NCI-H82 treated with DMSO at 0.1 percent for 48 hours (cell line): ENCODE data around the gene MYCBP2.
"Not testable (repeated sequence)": the region's sequence is repeated elsewhere in the genome, so short reads cannot be mapped to it uniquely, and the experiment has no call there.

Experiments
- DNase-seq: peaks from one replicate; lab custom pipeline; 2025; ENCODE audit not compliant: unreplicated experiment; lab: John Stamatoyannopoulos, UW

Gene MYCBP2

DNA sequence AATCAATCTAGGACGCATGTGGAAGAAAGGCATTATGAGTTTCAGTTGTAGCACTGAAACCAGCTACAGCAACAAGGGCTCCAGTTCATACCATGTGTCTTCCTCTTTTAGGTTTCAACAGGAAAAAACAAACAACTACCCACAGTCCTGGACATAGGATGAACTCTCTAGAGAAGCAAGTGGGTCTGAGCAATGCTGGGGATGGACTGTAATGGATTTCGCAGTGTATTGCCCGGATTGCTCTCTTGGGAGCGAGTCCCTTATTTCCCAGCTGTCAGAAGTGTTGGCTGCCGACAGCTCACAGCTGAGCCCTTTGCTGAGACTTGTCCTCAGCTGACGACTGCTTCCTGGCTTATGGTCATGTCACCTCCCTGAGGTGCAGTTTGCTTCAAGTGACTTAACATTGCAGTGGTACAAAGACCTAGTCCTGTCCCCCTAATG lies 12.1 kb upstream of the MYCBP2 start:
- no peak for DNase-seq

DNA sequence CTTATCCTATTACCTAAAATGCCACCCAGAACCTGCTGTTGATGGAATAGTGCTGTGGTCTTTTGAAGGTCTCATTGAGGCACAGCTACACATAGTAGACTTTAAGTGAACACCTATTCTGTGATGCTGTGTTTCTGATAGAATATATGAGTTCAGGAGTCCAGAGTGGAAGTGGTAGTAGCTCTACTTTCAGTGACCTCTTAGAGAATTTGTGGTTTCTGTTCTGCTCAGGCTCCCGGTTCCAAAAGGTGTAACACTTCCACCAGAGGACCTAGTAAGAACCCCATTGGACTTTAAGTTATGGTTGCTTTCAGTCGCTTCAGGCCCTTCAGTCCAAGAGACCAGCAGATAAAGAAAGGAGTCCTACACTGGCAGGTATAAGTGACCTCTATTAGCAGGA lies 11.4 kb upstream of the MYCBP2 start:
- DNase-seq: no peak

DNA sequence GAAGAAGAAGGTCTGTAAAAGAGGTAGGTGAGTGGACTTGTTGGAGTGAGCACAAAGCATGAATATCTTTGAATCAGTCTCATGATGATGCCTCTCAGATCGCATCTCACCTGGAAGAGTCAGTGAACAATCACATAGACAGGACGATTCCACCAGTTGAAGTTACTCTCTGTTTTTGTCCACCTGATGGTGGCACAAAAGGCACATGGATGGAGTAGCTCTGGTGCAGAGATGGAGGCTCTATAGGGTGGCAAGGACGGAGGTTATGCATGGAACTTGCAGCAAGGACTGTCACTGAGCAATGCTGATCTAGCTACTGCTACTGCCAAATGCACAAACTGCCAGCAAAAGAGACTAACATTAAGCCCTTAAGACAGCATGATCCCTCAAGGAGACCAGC lies 10.3 kb upstream of the MYCBP2 start:
- DNase-seq: no peak

DNA sequence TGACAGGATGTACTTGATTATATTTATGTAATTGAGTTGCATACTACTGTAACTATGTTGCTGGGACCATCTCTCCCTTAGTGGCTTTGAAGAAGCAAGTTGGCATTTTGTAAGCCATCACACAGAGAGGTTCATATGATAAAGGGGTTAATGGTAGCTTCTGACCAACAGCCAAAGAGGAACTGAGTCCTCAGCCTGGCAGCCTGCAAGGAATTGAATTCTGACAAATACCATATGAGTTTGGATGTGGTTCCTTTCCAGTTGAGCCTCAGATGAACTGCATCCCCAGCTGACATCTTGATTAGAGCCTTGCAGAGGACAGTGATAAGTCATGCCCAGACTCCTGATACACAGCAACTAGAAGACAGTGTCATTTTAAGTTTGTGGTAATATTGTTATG lies 8.6 kb upstream of the MYCBP2 start:
- DNase-seq: no peak

DNA sequence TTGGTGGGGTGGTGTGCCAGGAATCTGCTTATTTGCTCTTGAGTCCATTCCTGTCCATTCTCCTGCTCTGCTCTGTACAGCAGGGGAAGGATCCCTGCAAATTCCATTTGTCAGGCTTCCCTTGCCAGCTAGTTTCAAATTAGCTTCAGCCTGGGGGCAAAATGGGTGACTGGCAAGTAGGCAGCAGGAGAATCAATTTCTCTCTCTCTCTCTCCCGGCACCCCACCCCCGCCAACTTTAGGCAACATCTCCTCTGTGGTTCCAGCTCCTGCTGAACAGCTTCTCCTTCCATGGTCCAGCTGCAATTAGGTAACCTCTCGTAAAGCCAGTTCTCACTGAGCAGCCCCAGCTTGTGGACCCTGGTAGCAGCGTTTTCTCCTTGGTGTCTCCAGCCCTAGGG lies 6.7 kb upstream of the MYCBP2 start:
- no peak for DNase-seq

DNA sequence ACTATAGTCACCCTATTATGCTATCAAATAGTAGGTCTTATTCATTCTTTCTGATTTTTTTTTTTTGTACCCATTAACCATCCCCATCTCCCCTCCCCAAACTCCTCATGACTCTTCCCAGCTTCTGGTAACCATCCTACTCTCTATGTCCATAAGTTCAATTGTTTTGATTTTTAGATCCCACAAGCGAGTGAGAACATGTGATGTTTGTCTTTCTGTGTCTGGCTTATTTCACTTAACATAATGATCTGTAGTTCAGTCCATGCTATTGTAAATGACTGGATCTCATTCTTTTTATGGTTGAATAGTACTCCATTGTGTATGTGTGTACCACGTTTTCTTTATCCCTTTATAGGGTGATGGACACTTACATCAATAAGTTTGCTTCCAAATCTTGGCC lies 4.5 kb upstream of the MYCBP2 start:
- no peak for DNase-seq

DNA sequence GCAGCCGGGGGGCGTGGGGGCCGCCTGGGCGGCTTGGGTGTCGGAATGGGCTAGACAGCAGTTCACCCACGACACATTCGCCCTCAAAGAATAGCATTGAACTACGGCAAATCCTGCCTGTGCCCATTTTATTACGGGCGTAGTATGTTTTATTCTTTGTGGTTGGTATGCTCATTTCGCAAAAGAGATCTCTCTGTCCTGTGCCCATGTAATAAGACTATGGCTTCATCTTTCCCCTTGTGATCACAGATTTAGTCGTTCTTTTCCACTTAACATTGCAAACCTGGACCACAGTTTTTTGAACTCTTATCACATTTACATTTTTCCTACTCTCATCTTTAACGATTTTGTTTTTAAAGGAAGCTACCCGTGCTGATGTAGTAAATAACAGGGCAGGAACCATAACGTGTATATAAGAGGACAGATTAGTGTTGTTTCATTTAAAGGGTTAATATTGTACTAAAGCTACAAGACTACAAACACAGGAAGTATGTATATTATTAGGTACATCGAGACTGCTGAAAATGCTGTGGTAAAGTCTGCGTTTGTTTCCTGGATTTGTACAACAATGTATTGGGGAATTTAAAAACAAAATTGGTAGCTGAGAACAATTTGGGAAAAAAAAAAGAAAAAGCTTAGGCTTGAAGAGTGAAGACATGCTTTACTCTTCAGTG lies 3.2 kb upstream of the MYCBP2 start:
- DNase-seq: peak; percentile 31

DNA sequence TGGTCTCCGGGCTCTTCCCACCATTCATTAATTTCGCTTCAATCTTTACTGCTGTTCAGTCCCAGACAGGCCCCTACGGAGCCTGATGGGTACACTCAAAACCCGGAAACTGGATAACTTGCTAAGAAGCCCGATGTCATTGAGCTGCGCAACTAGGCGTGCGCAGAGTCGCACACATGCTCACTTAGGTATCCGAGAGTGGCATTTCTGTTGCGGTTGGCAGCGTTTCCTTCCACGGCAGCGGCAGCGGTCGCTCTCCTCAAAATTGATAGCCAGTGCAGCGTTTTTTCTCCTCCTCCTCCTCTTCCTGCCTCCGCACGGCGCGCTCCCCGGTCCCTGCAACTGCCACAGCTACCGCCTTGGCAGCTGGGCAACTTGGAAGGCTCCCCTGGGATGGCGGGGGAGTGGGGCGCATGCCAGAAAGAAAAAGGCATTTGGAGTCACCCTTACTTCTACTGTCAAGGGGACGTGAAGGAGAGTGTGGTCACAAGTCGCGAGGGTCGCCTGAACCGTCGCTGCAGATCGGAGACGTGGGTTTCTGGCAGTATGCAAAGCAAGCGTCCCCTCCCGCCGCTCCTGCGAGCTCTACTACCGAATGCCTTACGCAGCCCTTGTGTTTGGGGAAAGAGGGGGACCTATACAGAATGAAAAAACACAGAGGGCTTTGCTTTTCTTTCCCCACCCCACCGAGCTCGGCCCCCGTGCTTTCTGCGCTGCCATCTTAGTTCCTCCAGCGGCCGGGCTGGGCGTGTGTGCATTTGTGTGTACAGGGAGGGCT lies 2.4 kb upstream of the MYCBP2 start:
- DNase-seq: peak; percentile 93

DNA sequence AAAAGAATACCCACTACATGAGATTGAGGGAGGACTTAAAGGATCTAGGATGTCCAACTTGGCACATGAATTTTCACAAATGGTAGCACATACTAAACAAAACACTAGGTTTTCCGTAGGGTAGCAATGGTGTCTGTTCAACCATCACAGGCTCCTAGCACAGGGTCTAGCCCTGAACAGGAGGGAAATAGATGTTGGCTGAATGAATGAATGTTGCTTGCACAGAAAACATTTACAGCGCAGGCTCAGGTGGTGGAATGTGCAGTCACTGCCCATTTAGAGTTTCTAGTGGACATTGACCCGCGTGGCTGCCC lies 1.9 kb upstream of the MYCBP2 start:
- DNase-seq: peak; percentile 74

DNA sequence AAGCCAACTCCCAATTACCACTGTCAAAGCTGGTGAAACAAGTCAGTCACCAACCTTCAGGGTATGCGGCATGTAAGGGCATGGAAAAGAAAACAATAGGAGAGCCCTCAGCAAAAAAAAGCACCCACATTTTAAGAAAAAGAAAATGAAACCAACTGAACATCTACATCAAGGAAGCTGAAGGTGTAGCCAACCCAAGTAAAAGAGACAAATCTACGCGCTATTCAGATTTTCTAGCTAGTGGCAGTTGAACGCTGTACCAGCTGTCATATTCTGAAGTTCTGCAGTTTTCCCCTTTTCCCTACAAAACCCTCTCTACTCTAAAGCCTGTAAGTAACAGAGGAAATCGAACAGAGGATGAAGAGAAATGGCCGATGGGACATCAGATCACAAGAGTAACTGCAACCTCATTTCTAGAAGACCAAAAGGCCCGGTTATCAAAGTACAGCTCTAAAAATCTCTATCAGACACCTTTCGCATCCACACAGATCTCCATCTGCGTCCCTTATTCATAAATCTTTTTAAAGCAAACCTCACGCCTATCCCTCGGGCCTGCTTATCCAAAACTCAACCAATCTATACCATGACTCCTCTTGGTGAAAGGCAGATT lies 1.4 kb downstream of the MYCBP2 start:
- DNase-seq: no peak

DNA sequence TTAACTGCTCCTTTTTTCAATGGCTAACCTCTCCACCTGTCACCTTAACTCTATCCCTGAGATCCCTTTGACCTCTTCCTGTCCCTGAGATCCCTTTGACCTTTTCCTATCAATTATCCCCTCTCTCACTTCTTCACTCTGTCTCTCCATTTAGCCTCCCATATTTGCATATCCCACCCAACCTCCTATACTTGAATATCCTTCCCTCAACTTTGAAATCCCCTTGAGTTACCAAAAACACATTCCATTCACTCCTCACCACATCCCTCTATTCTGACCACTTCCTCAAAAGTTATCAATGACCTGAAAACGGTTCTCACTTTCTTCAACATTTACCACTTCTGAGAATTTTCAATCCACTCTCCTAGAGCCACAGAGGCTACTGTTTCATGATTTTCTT lies 3.0 kb downstream of the MYCBP2 start:
- no peak for DNase-seq

DNA sequence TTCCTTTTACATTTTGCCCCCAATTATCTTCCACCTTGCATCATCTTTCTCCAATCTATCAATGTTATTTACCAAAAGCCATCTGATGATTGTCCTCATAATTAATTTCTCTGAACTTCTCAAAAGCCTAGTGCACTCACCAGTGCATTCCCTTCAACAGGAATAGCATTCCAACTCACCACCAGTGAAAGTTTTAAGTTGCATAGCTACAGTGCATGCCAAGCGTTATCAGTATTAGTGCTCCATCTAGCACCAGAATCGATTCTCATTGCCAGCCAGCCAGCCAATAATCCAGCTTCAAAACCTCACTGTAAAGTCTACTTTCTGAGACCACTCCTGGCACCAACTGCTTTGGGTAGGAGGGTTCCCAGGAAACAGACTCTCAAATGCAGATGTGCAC lies 7.4 kb downstream of the MYCBP2 start:
- DNase-seq: no peak

DNA sequence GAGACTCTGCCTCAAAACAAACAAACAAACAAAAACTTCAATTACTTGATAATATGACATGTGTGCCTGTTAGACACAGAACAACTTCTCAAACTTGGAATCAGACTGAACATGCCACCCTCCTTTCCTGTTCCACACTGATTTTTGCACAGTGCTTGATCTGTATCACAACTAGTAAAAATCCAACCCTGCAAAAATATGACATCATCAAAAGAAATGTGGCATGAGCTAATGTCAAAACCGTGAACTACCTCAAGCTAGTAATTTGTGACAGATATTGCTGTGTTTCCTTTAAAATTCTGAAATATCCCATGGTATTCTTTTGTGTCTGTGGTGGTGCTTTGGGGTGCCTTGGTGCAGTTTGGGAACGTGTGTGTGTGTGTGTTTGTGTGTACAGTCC lies 8.2 kb downstream of the MYCBP2 start:
- DNase-seq: no peak

DNA sequence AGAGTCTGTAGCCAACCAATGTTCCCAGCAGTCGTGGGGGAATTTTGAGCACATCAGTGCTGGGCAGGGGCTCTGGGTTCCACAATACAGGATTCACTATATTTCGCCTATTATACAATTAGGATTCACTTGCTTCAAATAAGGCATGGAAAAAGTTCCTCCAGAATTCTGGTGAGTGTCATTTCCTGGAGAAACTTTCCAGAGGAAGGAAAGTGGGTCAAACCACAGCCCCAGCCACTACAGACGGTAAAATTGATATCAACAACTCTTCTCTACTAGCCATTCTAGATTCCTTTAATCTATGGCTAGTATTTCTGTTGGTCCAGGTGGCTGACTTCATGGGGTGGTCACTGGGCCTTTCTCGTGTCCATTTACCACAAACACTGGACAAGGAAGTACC lies 10.5 kb downstream of the MYCBP2 start:
- DNase-seq: no peak

DNA sequence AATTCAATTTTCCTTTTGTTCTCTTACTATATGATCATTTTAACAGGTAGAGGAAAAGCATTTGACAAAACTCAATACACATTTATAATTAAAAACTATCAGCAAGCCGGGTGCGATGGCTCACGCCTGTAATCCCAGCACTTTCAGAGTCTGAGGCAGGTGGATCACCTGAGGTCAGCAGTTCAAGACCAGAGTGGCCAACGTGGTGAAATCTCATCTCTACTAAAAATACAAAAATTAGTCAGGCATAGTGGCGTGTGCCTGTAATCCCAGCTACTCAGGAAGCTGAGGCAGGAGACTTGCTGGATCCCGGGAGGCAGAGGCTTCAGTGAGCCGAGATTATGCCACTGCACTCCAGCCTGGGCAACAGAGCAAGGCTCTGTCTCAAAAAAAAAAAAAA lies 11.4 kb downstream of the MYCBP2 start:
- DNase-seq: not testable (repeated sequence)

DNA sequence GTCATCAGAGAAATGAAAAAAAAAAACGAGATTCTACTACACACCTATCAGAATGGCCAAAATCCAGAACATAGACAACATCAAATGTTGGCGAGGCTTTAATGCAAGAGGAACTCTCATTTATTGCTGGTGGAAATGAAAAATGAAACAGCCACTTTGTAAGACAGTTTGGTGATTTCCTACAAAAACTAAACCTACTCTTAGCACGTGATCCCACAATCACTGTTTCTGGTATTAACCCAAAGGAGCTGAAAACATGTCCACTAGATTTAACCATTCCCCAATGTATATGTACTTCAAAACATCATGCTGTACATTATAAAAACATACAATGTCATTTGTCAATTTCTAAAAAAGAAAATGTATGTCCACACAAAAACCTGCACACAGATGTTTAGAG lies 13.0 kb downstream of the MYCBP2 start:
- no peak for DNase-seq

DNA sequence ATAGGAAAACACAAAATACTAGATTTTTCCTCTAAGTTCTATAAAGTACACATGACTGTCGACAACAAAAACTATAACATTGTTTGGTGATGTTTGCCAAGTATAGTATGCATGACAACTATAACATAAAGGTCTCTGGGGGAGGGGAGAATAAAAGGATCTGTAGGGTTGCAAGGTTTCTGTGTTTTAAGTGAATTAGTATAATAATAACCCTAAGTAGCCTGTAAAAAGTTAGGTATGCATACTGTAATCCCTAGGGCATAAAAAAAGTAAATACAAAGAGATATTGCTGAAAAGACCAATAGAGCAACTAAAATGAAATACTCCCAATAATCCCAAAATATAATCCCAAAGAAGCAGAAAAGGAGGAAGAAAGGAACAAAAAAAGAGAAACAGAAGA lies 14.6 kb downstream of the MYCBP2 start:
- DNase-seq: no peak

DNA sequence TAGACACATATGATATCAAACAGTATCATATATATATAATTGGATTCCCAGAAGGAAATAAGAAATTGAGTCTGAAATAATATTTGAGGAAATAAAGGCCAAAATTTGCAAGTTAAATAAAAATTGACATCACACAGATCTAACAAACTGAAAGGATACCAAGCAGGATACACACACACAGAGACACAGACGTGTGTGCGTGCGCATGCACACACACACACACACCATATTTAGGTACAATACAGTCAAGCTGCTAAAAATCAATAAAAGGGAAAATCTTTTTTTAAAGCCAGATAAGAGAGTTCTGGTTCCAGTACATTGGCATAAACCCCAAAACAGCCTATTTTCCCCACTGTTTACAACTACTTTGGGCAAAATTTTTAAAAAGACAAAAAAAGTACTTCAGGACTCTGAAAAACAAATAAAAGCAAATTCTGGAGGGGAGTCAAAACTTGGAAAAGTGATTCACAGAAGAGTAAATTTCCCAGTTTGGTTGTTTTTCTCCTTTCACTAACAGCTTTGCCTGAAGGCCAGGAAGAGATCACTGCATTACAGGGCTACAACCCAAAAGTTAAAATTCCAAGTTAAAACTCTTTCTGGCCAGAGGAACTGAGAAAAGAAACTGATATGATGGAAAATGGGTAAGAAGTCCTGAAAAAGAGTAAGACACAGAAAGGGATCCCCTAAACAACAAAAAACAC lies 16.2 kb downstream of the MYCBP2 start:
- DNase-seq: no peak

DNA sequence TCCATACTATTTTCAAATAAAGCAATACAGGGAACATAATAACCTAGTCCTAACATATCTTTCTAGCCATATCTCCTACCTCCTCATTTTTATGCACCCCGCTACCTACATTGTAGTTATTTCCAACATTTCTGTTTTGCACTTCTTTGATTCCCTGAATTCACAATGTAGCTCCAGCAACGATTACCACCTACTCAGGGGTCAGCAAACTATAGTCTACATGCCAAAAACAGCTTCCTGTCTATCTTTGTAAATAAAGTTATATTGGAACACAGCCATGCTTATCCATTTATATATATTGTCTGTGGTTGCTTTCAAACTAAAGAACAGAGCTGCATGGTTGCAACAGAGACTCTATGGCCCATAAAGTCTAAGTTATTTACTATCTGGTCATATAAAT lies 16.7 kb downstream of the MYCBP2 start:
- DNase-seq: no peak

DNA sequence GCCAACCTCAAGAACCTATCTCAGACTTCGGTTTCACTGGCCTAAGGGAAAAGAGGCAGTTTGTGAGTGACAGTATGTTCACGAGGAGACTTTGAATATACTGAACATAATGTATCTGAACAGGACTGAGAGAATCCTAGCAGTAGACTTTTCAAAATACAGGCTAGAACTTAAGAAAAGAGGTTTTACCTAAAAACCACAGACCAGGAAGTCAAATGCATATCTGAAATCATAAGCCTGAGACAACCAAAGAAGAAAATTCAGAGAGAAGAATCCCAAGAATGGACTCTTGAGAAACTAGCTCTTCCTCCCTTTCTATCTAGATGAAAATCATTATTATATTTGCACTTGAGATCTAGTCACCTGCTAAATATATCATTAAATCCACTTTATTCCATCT lies 17.6 kb downstream of the MYCBP2 start:
- DNase-seq: no peak

DNA sequence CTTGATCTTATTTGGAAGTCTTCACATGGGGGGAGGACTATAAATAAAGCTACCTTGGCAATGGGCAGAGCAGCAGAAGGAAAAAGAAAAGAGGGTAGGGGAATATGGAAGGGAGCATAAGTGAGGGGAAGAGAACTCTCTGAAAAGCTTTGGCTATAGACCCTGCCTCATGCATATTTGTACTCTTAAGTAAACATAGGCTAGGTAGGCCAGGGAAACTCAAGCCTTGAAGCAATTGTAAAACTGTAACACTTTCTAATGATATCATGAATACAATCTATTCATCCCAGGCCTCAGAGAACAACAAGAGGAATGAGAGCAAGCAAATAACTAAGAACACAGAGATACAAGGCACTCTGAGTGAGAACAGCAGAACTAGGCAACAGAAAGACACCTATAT lies 20.4 kb downstream of the MYCBP2 start:
- no peak for DNase-seq

DNA sequence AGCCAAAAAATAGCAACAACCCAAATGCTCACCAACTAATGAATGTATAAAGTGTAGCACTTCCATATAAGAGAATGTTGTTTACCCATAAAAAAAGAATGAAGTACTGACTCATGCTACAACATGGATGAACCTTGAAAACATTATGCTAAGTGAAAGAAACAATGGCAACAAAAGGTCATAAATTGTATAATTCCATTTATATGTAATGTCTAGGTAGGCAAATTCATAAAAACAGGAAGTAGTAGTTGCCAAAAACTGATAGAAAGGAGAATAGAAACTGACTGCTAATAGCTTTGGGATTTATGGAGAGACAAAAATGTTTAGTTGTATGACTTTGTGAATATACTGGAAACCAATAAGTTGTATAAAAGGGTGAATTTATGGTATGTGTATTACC lies 21.6 kb downstream of the MYCBP2 start:
- DNase-seq: no peak
